GM13976 (cell line): Measurements from ENCODE around the gene KLF7.

Experiments used
- DNase-seq: peaks from one replicate; pipeline ENCODE4 v3.0.0; 2012; ENCODE audit warnings: low spot score
- CTCF ChIP-seq: IDR thresholded peaks from 2 replicates; pipeline ENCODE4 v1.5.1; 2012; ENCODE audit warnings: borderline replicate concordance, mild to moderate bottlenecking; ENCODE audit not compliant: insufficient read depth; ENCODE audit errors: extremely low read depth, missing control alignments, control extremely low read depth
- in situ Hi-C: fragments of 300-500 bp; cut with MboI; formaldehyde crosslinking; loops from one replicate; pipeline ENCODE4 v1.12.0; 2022; ENCODE audit warnings: low sequenced_read_pairs, mixed read lengths, inconsistent platforms; ENCODE audit not compliant: unreplicated experiment

The KLF7 gene

GRCh38 chr2:207035875-207036274 lies 129.9 kb downstream of the KLF7 start:
- no peak for TF ChIP-seq CTCF
- in situ Hi-C loops: no loop called here
- DNase-seq: no peak

GRCh38 chr2:207032490-207032889 lies 133.3 kb downstream of the KLF7 start:
- no peak for DNase-seq
- in situ Hi-C loops: no loop called here

More at GRCh38 chr2:207032490-207032889, 133.3 kb downstream of the KLF7 start:
- no peak for TF ChIP-seq CTCF
